Transverse colon (tissue), 4 donors: ENCODE measurements around the gene ZDHHC7.

Experiments used
- CTCF ChIP-seq, 5 experiments: fragments of 200-600 bp in 3 of 5; fragments of 450-650 bp in 2 of 5; sonication (generic) in 3 of 5; IDR thresholded peaks; 1 replicate in 2 of 5; 2 replicates in 3 of 5; pipeline ENCODE4 v1.5.1; 2016 to 2017; ENCODE audit warnings: antibody characterized with exemption in 5 of 5, inconsistent platforms in 3 of 5, mild to moderate bottlenecking in 2 of 5, moderate library complexity in 1 of 5
- EP300 ChIP-seq: sonication (generic); formaldehyde crosslinking; IDR thresholded peaks from one replicate; pipeline ENCODE4 v1.6.1; 2017; ENCODE audit warnings: antibody characterized with exemption, low read depth
- POLR2A ChIP-seq: fragments of 450-650 bp; IDR thresholded peaks from one replicate; pipeline ENCODE4 v1.6.1; 2016; ENCODE audit warnings: antibody characterized with exemption, mild to moderate bottlenecking, moderate library complexity
- POLR2AphosphoS5 ChIP-seq, 3 donors: sonication (generic); formaldehyde crosslinking; IDR thresholded peaks; one replicate each; pipeline ENCODE4 v1.6.1; 2016; ENCODE audit warnings: antibody characterized with exemption in 3 of 3

- TF ChIP-seq CTCF (IDR thresholded peaks at IDR 0.05) (no peak), POLR2A (no peak), EP300 (no peak), POLR2AphosphoS5 (IDR thresholded peaks at IDR 0.05) (no peak)
Observed at GRCh38 chr16:84953190-84953746, 58.1 kb downstream of the ZDHHC7 start.
